PC-3 (cell line): ENCODE results near the gene ZBTB21.

Source experiments
- EZH2 ChIP-seq: fragments of 300-600 bp; sonication (generic); IDR thresholded peaks from one replicate; pipeline ENCODE4 v1.6.1; 2017; ENCODE audit warnings: antibody characterized with exemption, mild to moderate bottlenecking, low read length; ENCODE audit not compliant: unreplicated experiment
- EZH2phosphoT487 ChIP-seq: fragments of 300-600 bp; sonication (generic); IDR thresholded peaks from 2 replicates; pipeline ENCODE4 v1.6.1; 2018; ENCODE audit warnings: mild to moderate bottlenecking, antibody characterized with exemption, low read length, borderline replicate concordance
- TF ChIP-seq, protein P1 (sequence below): fragments of 300-600 bp; sonication (generic); conservative IDR thresholded peaks from 2 replicates; pipeline ENCODE4 v1.5.1; 2017; ENCODE audit warnings: antibody characterized with exemption, low read depth, mild to moderate bottlenecking, low read length

DNA sequence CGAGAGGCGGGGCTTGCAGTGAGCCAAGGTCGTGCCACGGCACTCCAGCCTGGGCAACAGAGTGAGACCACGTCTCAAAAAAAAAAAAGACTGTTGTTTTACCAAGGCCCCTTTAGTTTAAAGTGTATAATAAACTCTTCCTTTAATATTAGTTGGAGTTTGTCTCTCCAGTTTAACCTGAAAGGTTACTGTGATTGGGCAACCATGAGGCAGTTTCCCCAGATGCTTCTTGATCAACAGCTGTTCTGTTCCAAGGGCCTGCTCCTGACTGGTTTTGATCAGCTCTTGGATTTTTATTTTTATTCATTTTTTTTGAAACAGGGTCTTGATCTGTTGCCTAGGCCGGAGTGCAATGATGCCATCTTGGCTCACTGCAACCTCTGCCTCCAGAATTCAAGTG, 38.3 kb downstream of the ZBTB21 start:
- TF ChIP-seq, protein P1, sequence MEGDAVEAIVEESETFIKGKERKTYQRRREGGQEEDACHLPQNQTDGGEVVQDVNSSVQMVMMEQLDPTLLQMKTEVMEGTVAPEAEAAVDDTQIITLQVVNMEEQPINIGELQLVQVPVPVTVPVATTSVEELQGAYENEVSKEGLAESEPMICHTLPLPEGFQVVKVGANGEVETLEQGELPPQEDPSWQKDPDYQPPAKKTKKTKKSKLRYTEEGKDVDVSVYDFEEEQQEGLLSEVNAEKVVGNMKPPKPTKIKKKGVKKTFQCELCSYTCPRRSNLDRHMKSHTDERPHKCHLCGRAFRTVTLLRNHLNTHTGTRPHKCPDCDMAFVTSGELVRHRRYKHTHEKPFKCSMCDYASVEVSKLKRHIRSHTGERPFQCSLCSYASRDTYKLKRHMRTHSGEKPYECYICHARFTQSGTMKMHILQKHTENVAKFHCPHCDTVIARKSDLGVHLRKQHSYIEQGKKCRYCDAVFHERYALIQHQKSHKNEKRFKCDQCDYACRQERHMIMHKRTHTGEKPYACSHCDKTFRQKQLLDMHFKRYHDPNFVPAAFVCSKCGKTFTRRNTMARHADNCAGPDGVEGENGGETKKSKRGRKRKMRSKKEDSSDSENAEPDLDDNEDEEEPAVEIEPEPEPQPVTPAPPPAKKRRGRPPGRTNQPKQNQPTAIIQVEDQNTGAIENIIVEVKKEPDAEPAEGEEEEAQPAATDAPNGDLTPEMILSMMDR = no peak
- no peak for TF ChIP-seq EZH2
- no peak for TF ChIP-seq EZH2phosphoT487
